SK-N-DZ (cell line): ENCODE results near the gene PRR23E. TPM values are rescaled to one million over a fixed set of nuclear protein-coding genes. Genes with fewer than 3 reads are reported as not detected.
A peak's percentile ranks its signal among the peaks of the same experiment; 100 is the strongest.

Source experiments
- DNase-seq: peaks from one replicate; pipeline ENCODE4 v3.0.0-alpha.2; 2015; ENCODE audit warnings: low spot score
- polyA plus RNA-seq, 2 experiments: library from polyadenylated mRNA; depleted of rRNA; stranded (reverse); fragments of >200 nt; gene quantifications; 2 replicates each; pipeline ENCODE4 v1.2.3, GENCODE V29; 2014

PRR23E gene, protein sequence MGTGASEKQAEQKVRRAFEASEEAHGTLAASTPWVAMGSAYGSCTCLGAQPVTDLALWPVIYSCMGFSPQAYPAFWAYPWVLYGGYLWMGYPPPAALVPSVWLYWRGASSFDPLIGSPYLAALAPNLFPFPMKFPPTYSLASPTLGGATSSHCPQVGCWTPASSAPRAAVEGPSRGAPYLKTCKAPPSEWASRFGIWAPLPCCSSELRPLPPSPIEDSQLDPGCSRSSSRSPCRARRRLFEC
- not detected in 2 replicates for polyA plus RNA-seq (2014; cell fraction: cytosol; rRNA removed)
- not detected in 2 replicates for polyA plus RNA-seq (2014; cell fraction: nucleus; rRNA removed)

GRCh38 chr3:127192576-127193232 is at the start of gene PRR23E:
PRR23E (plus strand) TSS chr3:127193131; CDS start chr3:127196686, 3,555 bp downstream.
- DNase-seq = no peak

DNA sequence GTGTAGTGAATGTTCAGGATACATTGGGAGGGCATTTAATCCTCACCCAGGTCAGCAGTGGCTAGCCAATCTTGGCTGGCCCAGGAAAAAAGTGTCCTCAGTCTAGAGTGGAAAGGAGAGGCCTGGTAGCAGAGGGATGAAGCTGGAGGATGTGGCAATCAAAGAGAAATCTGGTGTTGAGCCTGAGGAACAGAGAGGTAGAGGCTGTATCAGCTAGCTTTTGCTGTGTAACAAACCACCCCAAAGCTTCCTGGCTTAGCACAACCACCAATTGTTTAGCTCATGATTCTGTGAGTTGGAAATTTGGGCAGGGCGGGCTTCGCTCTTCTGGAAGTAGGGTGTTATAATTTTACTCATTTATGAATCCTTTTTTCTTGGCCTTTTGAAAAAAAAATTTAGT is 49.8 kb upstream of the PRR23E start:
- DNase-seq = no peak

- DNase-seq = no peak
Measured at GRCh38 chr3:127144631-127145030, 48.3 kb upstream of the PRR23E start.

GRCh38 chr3:127145266-127145665 is 47.7 kb upstream of the PRR23E start:
- no peak for DNase-seq

DNA sequence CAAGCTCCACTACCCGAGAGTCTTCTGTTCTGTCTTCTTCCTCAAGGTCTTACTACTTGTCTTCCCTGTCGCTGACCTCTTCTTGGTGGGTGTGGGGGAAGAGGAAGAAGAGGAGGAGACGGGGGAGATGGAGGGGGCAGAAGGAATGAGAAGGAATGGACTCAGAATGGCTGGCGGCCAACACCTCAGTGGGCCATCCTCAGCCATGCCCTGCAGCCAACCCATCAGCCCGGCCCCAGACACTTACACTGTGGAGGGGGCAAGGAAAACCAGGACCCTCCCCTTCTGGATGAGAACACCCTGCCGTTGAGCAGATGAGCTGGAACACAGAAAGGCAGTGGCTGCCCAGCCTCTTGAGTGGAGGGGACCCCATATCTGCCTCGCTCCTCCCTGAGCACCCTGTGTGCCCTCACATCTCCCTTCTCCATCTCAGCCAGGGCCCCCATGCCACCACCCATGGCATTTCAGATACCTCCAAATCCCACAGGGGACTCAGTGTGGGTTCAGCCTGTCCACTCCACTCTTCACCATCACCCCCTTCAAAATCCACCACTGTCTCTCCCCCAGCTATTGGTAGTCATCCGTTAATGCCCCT is 45.5 kb upstream of the PRR23E start:
- DNase-seq = no peak

GRCh38 chr3:127149621-127150310 is 43.2 kb upstream of the PRR23E start:
- no peak for DNase-seq

DNA sequence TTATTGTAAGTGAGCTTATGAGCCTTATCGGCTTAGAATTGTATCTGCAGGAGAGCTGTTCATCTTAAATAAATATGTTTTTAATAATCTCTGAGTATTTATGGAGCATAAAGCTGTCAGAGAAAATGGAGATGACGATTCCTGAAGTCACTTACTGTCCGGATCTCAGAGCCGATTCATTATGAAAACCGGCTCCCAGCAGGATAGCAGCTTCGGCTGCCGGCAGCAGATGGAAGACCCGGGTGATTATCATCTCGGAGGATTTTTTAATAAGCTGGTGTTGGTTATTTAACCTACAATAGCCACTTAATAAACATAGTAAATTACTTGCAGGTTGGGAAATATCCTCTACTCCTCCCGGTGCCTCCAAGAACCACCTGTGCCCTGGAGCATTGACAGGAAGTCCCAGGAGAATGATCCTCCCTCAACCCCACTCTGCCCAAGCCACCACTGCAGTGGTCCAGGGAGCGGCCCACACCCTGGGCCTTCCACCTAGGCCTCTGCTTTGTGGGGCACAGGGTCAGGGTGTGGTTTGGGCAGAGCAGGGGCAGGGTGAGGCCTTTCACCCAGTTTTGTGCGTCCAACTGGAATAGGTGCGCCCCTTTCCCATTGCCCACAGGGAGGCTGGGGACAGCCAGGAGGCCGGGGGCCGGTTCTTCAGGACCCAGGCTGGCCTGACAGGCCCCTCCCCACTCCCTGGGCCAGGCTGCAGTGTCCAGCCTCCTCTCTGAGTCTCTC is 42.2 kb upstream of the PRR23E start:
- no peak for DNase-seq

- no peak for DNase-seq
Measured at GRCh38 chr3:127151251-127151564, 41.7 kb upstream of the PRR23E start.

GRCh38 chr3:127151992-127152650 is 40.8 kb upstream of the PRR23E start:
- DNase-seq = no peak

- DNase-seq = no peak
Measured at GRCh38 chr3:127152684-127153505, 40.0 kb upstream of the PRR23E start.

DNA sequence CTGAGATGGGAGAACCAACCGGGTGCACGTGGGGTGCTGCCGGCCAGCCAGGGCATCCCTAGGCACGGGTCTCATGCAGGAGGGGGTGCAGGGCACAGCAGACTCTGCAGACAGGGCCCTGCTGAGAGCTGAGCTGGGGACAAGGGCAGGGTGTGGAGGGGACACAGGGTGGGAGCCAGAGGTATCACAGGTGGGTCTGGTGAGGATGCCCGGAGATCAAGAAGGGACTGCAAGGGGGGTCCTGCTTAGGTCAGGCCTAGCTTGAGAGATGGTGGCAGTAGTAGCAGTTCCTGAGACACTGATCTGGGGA is 39.5 kb upstream of the PRR23E start:
- DNase-seq = no peak

GRCh38 chr3:127156338-127157050 is 36.4 kb upstream of the PRR23E start:
- peak; percentile 31 for DNase-seq

GRCh38 chr3:127157171-127157828 is 35.6 kb upstream of the PRR23E start:
- peak; percentile 72 for DNase-seq

DNA sequence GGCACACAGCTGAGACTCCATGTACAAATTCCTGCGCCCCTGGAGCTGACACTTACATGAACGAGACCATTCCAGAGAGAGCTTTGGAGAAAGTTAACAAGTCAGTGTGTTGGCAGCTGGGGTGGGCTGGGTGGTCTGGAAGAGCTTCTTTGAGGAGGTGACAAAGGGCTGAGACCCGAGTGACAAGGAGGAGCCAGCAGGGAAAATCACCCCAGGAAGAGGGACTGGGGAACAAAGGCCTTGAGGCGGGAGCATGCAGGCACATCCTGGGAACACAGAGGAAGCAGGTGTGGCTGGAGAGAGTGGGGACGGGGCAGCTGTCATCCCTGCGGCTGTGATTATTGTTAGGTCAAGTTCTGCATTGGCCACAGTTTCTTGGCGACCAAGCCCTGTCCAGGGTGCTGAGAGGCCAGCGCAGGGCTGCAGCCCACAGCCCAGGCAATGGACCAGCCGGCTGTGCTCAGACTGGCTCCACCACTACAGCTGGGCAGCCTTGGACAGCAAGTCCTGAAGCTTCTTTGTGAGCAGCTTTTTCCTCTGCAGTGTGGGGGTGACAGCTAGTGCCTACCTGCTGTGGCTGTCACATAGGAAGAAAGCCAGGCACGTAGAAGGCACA is 34.2 kb upstream of the PRR23E start:
- DNase-seq = peak; percentile 70

GRCh38 chr3:127159543-127159942 is 33.4 kb upstream of the PRR23E start:
- DNase-seq = peak; percentile 96

GRCh38 chr3:127161236-127161635 is 31.7 kb upstream of the PRR23E start:
- no peak for DNase-seq

DNA sequence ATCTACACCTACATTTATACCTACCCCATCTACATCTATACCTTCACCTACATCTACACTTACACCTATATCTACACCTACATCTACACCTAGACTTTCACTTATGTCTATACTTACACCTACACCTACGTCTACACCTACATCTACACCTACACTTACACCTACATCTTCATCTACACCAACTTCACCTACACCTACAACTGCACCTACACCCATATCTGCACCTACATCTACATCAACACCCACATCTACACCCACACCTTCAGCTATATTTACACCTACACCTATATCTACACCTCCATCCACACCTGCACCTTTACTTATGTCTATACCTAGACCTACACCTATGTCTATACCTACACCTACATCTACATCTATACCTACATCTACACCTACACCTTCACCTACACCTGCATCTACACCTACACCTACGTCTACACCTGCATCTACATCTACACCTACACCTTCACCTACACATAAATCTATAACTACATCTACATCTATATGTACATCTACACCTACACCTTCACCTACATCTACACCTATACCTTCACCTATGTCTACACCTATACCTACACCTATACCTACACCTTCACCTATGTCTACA is 30.9 kb upstream of the PRR23E start:
- no peak for DNase-seq

GRCh38 chr3:127162947-127163645 is 29.8 kb upstream of the PRR23E start:
- DNase-seq = no peak
